Smooth muscle cell (in vitro differentiated cells): Measurements from ENCODE around the gene TMEM95. TPM values are rescaled to one million over a fixed set of nuclear protein-coding genes. Genes with fewer than 3 reads are reported as not detected.
A peak's percentile ranks its signal among the peaks of the same experiment; 100 is the strongest.

Source experiments
- DNase-seq: peaks from one replicate; lab custom pipeline; 2025; ENCODE audit not compliant: unreplicated experiment; lab: John Stamatoyannopoulos, UW
- H2AFZ ChIP-seq: fragments of 200-600 bp; sonication (generic); 2 replicates; pipeline ENCODE4 v1.6.0; 2016; ENCODE audit warnings: antibody characterized with exemption, low read depth, mild to moderate bottlenecking
- H3F3A ChIP-seq: fragments of 200-600 bp; sonication (generic); 2 replicates; pipeline ENCODE4 v1.6.0; 2017; ENCODE audit warnings: antibody characterized with exemption, low read depth
- H3K27ac ChIP-seq: fragments of 200-600 bp; sonication (generic); 2 replicates; pipeline ENCODE4 v1.5.1; 2016; ENCODE audit warnings: low read depth, mild to moderate bottlenecking
- H3K27me3 ChIP-seq: fragments of 200-600 bp; sonication (generic); 2 replicates; pipeline ENCODE4 v1.6.1; 2016; ENCODE audit warnings: low read depth, mild to moderate bottlenecking
- H3K36me3 ChIP-seq: fragments of 200-600 bp; sonication (generic); 2 replicates; pipeline ENCODE4 v1.5.1; 2016; ENCODE audit warnings: low read depth
- H3K4me1 ChIP-seq: fragments of 200-600 bp; sonication (generic); 2 replicates; pipeline ENCODE4 v1.5.1; 2016; ENCODE audit warnings: low read depth
- H3K4me2 ChIP-seq: fragments of 200-600 bp; sonication (generic); 2 replicates; pipeline ENCODE4 v1.6.0; 2016; ENCODE audit warnings: mild to moderate bottlenecking
- H3K4me3 ChIP-seq: fragments of 200-600 bp; sonication (generic); 2 replicates; pipeline ENCODE4 v1.5.1; 2016; ENCODE audit warnings: mild to moderate bottlenecking
- H3K79me2 ChIP-seq: fragments of 200-600 bp; sonication (generic); 2 replicates; pipeline ENCODE4 v1.6.0; 2016; ENCODE audit warnings: low read depth, mild to moderate bottlenecking
- H3K9ac ChIP-seq: fragments of 200-600 bp; sonication (generic); 2 replicates; pipeline ENCODE4 v1.6.0; 2016; ENCODE audit warnings: low read depth
- H3K9me3 ChIP-seq: fragments of 200-600 bp; sonication (generic); replicated peaks from 2 replicates; pipeline ENCODE4 v1.5.1; 2016; ENCODE audit warnings: low read depth
- H4K20me1 ChIP-seq: fragments of 200-600 bp; sonication (generic); 2 replicates; pipeline ENCODE4 v1.6.0; 2016; ENCODE audit warnings: low read depth
- CTCF ChIP-seq: fragments of 200-600 bp; sonication (generic); IDR thresholded peaks from 2 replicates; pipeline ENCODE4 v1.5.1; 2017; ENCODE audit warnings: borderline replicate concordance, mild to moderate bottlenecking, antibody characterized with exemption; ENCODE audit not compliant: insufficient read depth, poor library complexity, severe bottlenecking
- WGBS: methylation state at CpG from one replicate; pipeline ENCODE4 v1.1.7; 2016; ENCODE audit warnings: low lambda C conversion rate; 5-methylcytosine and 5-hydroxymethylcytosine counted together
- polyA plus RNA-seq: library from polyadenylated mRNA; unstranded; fragments of >200 nt; fragmentation: Nextera tagmentation; extraction: Ambion mirVana; gene quantifications from 2 replicates; pipeline ENCODE4 v1.2.1, GENCODE V29; 2016
- total RNA-seq: library from RNA; depleted of rRNA; stranded (reverse); fragments of >200 nt; gene quantifications from 2 replicates; pipeline ENCODE4 v1.2.3, GENCODE V29; 2014

Gene TMEM95
- total and polyA plus RNA-seq, 2 experiments from 2014 or later = not detected

- H3K4me2 ChIP-seq = peak overlapping the region; percentile 85
- peaks cover 22% of the 10 kb centered on the region for H3K27me3 ChIP-seq
- H3F3A ChIP-seq = peaks cover 6% of the 10 kb centered on the region
- H3K79me2 ChIP-seq = no peaks in the 10 kb centered on the region
- no peak for TF ChIP-seq CTCF
- no peak overlapping the region for H3K9ac ChIP-seq
- no peak overlapping the region for H2AFZ ChIP-seq
- no peaks in the 10 kb centered on the region for H4K20me1 ChIP-seq
- H3K4me3 ChIP-seq = peak overlapping the region; percentile 40
- DNase-seq = no peak
- H3K4me1 ChIP-seq = peaks cover 19% of the 10 kb centered on the region
- no peaks in the 10 kb centered on the region for H3K36me3 ChIP-seq
- H3K9me3 ChIP-seq = no peaks in the 10 kb centered on the region
- H3K27ac ChIP-seq = no peak overlapping the region
- WGBS = 23% methylated on average over 64 of the region's 65 CpGs
Measured at GRCh38 chr17:7383742-7384488, 29.0 kb downstream of the TMEM95 start.

GRCh38 chr17:7384489-7385081, 29.6 kb downstream of the TMEM95 start:
- Histone ChIP-seq H3K4me1 (peaks cover 19% of the 10 kb centered on the region), H3K27ac (no peak overlapping the region), H3K79me2 (no peaks in the 10 kb centered on the region), H3K9ac (no peak overlapping the region), H3K36me3 (no peaks in the 10 kb centered on the region), H3K27me3 (peaks cover 21% of the 10 kb centered on the region), H3K4me3 (peak overlapping the region; percentile 40), H3K4me2 (peak overlapping the region; percentile 85), H2AFZ (no peak overlapping the region), H3K9me3 (no peaks in the 10 kb centered on the region), H4K20me1 (peaks cover 5% of the 10 kb centered on the region), H3F3A (peaks cover 6% of the 10 kb centered on the region)
- DNase-seq = no peak
- TF ChIP-seq CTCF = no peak
- WGBS = 65% methylated on average over 22 of the region's 23 CpGs

GRCh38 chr17:7388856-7389255, 33.9 kb downstream of the TMEM95 start:
- 99% methylated on average over 10 of the region's 10 CpGs for WGBS
- H3K9me3 ChIP-seq = no peaks in the 10 kb centered on the region
- no peaks in the 10 kb centered on the region for H3K36me3 ChIP-seq
- H3K9ac ChIP-seq = no peak overlapping the region
- no peak overlapping the region for H3K27ac ChIP-seq
- H3K4me2 ChIP-seq = no peak overlapping the region
- no peak for DNase-seq
- H2AFZ ChIP-seq = no peak overlapping the region
- peaks cover 23% of the 10 kb centered on the region for H4K20me1 ChIP-seq
- H3K4me3 ChIP-seq = no peak overlapping the region
- TF ChIP-seq CTCF = no peak
- peaks cover 6% of the 10 kb centered on the region for H3F3A ChIP-seq
- H3K4me1 ChIP-seq = peaks cover 14% of the 10 kb centered on the region
- no peaks in the 10 kb centered on the region for H3K27me3 ChIP-seq
- no peaks in the 10 kb centered on the region for H3K79me2 ChIP-seq
